Caco-2 (cell line): ENCODE results near the gene GKN1. TPM values are rescaled to one million over a fixed set of nuclear protein-coding genes. Genes with fewer than 3 reads are reported as not detected.

Experiments
- BruUV-seq: library from RNA; stranded (reverse); fragments of 400-500 nt; replicated peaks from 2 replicates; lab custom pipeline; 2021; lab: Mats Ljungman, UMichigan
- CTCF ChIA-PET: fragments of 300-600 bp; sonication (Branson Sonifier 250); formaldehyde crosslinking; loops from one replicate; lab custom pipeline; 2022; ENCODE audit warnings: antibody characterized with exemption; lab: Charles Lee
- POLR2A ChIA-PET: fragments of 300-600 bp; sonication (Branson Sonifier 250); formaldehyde crosslinking; loops from one replicate; lab custom pipeline; 2022; ENCODE audit warnings: antibody characterized with exemption; lab: Charles Lee
- DNase-seq, 2 experiments: peaks; one replicate each; pipeline versions ENCODE4 v3.0.0 to v3.0.0-alpha.2; 2020 to 2022
- H3K27me3 ChIP-seq: replicated peaks from 2 replicates; pipeline ENCODE4 v1.6.0; 2011; ENCODE audit warnings: low read length; ENCODE audit not compliant: control insufficient read depth, insufficient read depth
- H3K36me3 ChIP-seq: 2 replicates; pipeline ENCODE4 v1.5.1; 2011; ENCODE audit warnings: low read length; ENCODE audit not compliant: control insufficient read depth, insufficient read depth
- H3K4me1 ChIP-seq: fragments of 250-450 bp; sonication (Bioruptor Pico); 2 replicates; pipeline ENCODE4 v1.5.1; 2020; ENCODE audit warnings: mild to moderate bottlenecking
- H3K4me3 ChIP-seq: 2 replicates; pipeline ENCODE4 v1.5.1; 2011; ENCODE audit warnings: low read depth, mild to moderate bottlenecking, control low read depth, low read length
- H3K9me3 ChIP-seq: fragments of 250-450 bp; sonication (Bioruptor Pico); 2 replicates; pipeline ENCODE4 v1.5.1; 2020; ENCODE audit warnings: mild to moderate bottlenecking, moderate library complexity
- H3K27ac Mint-ChIP-seq: one replicate; pipeline ENCODE4 v1.8.0; 2022; ENCODE audit warnings: mixed read lengths; ENCODE audit not compliant: unreplicated experiment
- H3K27me3 Mint-ChIP-seq: one replicate; pipeline ENCODE4 v1.8.0; 2022; ENCODE audit warnings: mixed read lengths; ENCODE audit not compliant: insufficient read depth, unreplicated experiment
- H3K36me3 Mint-ChIP-seq: one replicate; pipeline ENCODE4 v1.8.0; 2022; ENCODE audit warnings: mild to moderate bottlenecking, mixed read lengths; ENCODE audit not compliant: insufficient read depth, unreplicated experiment
- H3K4me1 Mint-ChIP-seq: one replicate; pipeline ENCODE4 v1.8.0; 2022; ENCODE audit warnings: low read depth, mixed read lengths; ENCODE audit not compliant: unreplicated experiment
- H3K4me3 Mint-ChIP-seq: one replicate; pipeline ENCODE4 v1.8.0; 2022; ENCODE audit warnings: mild to moderate bottlenecking, moderate library complexity, mixed read lengths; ENCODE audit not compliant: unreplicated experiment
- H3K9me3 Mint-ChIP-seq: one replicate; pipeline ENCODE4 v1.8.0; 2022; ENCODE audit warnings: mixed read lengths; ENCODE audit not compliant: unreplicated experiment
- CTCF ChIP-seq, 2 experiments: fragments of 200-600 bp in 1 of 2; IDR thresholded peaks; 1 replicate in 1 of 2; 2 replicates in 1 of 2; pipeline versions ENCODE4 v1.5.1 to v1.8.0; 2011 to 2022; ENCODE audit warnings: antibody characterized with exemption in 1 of 2, control low read depth in 1 of 2, inconsistent platforms in 1 of 2, low read depth in 1 of 2, low read length in 1 of 2, mild to moderate bottlenecking in 1 of 2, moderate library complexity in 1 of 2; ENCODE audit not compliant: insufficient read depth in 1 of 2, severe bottlenecking in 1 of 2, unreplicated experiment in 1 of 2
- intact Hi-C: fragments of 100-400 bp; cut with micrococcal nuclease; formaldehyde crosslinking; loops from one replicate; pipeline ENCODE4 v1.10.0; 2022; ENCODE audit not compliant: unreplicated experiment
- total RNA-seq: library from RNA; stranded (reverse); gene quantifications from 2 replicates; pipeline ENCODE4 v1.2.3, GENCODE V29; 2022

GKN1 gene
- total RNA-seq, 1 experiment from 2014 or later: not detected

- Histone ChIP-seq H3K36me3 (no peaks in the 10 kb centered on the region), H3K4me3 (no peak overlapping the region), H3K9me3 (peaks cover 15% of the 10 kb centered on the region), H3K27me3 (no peaks in the 10 kb centered on the region), H3K4me1 (no peaks in the 10 kb centered on the region)
- TF ChIP-seq CTCF (IDR thresholded peaks at IDR 0.05; ENCODE audit: insufficient read depth in 1 of 2, low read depth in 1 of 2, low read length in 1 of 2, severe bottlenecking in 1 of 2, unreplicated experiment in 1 of 2): no peak
- intact Hi-C loops: no loop called here
- no peak overlapping the region for H3K4me3 Mint-ChIP-seq
- peaks cover 24% of the 10 kb centered on the region for H3K9me3 Mint-ChIP-seq
- H3K27me3 Mint-ChIP-seq: peaks cover 11% of the 10 kb centered on the region
- no peaks in the 10 kb centered on the region for H3K4me1 Mint-ChIP-seq
- no TSS peak for BruUV-seq
- H3K27ac Mint-ChIP-seq: no peak overlapping the region
- no peaks in the 10 kb centered on the region for H3K36me3 Mint-ChIP-seq
- ChIA-PET POLR2A (no interaction called here), CTCF (no interaction called here)
- DNase-seq: no peak
Observed at GRCh38 chr2:69003731-69004130, 29.3 kb downstream of the GKN1 start.

- H3K4me1 Mint-ChIP-seq: no peaks in the 10 kb centered on the region
- DNase-seq: no peak
- intact Hi-C loops: no loop called here
- H3K9me3 Mint-ChIP-seq: peaks cover 14% of the 10 kb centered on the region
- H3K27me3 Mint-ChIP-seq: peaks cover 24% of the 10 kb centered on the region
- Histone ChIP-seq H3K9me3 (peaks cover 2% of the 10 kb centered on the region), H3K4me1 (no peaks in the 10 kb centered on the region), H3K36me3 (no peaks in the 10 kb centered on the region), H3K4me3 (no peak overlapping the region), H3K27me3 (0 out of 2 replicates have a peak, but pooled peaks cover 2% of the 10 kb centered on the region)
- ChIA-PET CTCF (no interaction called here), POLR2A (no interaction called here)
- H3K27ac Mint-ChIP-seq: no peak overlapping the region
- H3K36me3 Mint-ChIP-seq: no peaks in the 10 kb centered on the region
- no peak overlapping the region for H3K4me3 Mint-ChIP-seq
- BruUV-seq: no TSS peak
- no peak for TF ChIP-seq CTCF (IDR thresholded peaks at IDR 0.05; ENCODE audit: insufficient read depth in 1 of 2, low read depth in 1 of 2, low read length in 1 of 2, severe bottlenecking in 1 of 2, unreplicated experiment in 1 of 2)
Observed at GRCh38 chr2:69007169-69007568, 32.7 kb downstream of the GKN1 start.

- no TSS peak for BruUV-seq
- no peaks in the 10 kb centered on the region for H3K36me3 ChIP-seq
- Mint-ChIP-seq H3K36me3 (no peaks in the 10 kb centered on the region), H3K9me3 (peaks cover 11% of the 10 kb centered on the region), H3K4me1 (peaks cover 3% of the 10 kb centered on the region), H3K27me3 (peaks cover 27% of the 10 kb centered on the region), H3K27ac (no peak overlapping the region), H3K4me3 (no peak overlapping the region)
- TF ChIP-seq CTCF (IDR thresholded peaks at IDR 0.05; ENCODE audit: insufficient read depth in 1 of 2, low read depth in 1 of 2, low read length in 1 of 2, severe bottlenecking in 1 of 2, unreplicated experiment in 1 of 2): no peak
- ChIA-PET POLR2A (no interaction called here), CTCF (no interaction called here)
- no peak for DNase-seq
- no peaks in the 10 kb centered on the region for H3K9me3 ChIP-seq
- no peak overlapping the region for H3K4me3 ChIP-seq
- H3K4me1 ChIP-seq: no peaks in the 10 kb centered on the region
- intact Hi-C loops: no loop called here
- 0 out of 2 replicates have a peak, but pooled peaks cover 2% of the 10 kb centered on the region for H3K27me3 ChIP-seq
Observed at GRCh38 chr2:69007603-69008002, 33.2 kb downstream of the GKN1 start.
